Activated T-helper 9 cell treated with anti-CD3 and anti-CD28 coated beads, Interleukin-2, amount 50 U/mL, for 16 hours (primary cell): ENCODE results near the gene SEC16B.
"Not testable (repeated sequence)": the region's sequence is repeated elsewhere in the genome, so short reads cannot be mapped to it uniquely, and the experiment has no call there.

Experiments
- DNase-seq: peaks from one replicate; pipeline ENCODE4 v3.0.0-alpha.2; 2020; ENCODE audit warnings: low read depth

The SEC16B gene, protein sequence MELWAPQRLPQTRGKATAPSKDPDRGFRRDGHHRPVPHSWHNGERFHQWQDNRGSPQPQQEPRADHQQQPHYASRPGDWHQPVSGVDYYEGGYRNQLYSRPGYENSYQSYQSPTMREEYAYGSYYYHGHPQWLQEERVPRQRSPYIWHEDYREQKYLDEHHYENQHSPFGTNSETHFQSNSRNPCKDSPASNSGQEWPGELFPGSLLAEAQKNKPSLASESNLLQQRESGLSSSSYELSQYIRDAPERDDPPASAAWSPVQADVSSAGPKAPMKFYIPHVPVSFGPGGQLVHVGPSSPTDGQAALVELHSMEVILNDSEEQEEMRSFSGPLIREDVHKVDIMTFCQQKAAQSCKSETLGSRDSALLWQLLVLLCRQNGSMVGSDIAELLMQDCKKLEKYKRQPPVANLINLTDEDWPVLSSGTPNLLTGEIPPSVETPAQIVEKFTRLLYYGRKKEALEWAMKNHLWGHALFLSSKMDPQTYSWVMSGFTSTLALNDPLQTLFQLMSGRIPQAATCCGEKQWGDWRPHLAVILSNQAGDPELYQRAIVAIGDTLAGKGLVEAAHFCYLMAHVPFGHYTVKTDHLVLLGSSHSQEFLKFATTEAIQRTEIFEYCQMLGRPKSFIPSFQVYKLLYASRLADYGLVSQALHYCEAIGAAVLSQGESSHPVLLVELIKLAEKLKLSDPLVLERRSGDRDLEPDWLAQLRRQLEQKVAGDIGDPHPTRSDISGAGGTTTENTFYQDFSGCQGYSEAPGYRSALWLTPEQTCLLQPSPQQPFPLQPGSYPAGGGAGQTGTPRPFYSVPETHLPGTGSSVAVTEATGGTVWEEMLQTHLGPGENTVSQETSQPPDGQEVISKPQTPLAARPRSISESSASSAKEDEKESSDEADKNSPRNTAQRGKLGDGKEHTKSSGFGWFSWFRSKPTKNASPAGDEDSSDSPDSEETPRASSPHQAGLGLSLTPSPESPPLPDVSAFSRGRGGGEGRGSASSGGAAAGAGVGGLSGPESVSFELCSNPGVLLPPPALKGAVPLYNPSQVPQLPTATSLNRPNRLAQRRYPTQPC

GRCh38 chr1:177969825-177970371 lies at the start of gene SEC16B:
Gene SEC16B (minus strand): TSS chr1:177970058. CDS start chr1:177967981, 2,077 bp downstream.
- DNase-seq = no peak

DNA sequence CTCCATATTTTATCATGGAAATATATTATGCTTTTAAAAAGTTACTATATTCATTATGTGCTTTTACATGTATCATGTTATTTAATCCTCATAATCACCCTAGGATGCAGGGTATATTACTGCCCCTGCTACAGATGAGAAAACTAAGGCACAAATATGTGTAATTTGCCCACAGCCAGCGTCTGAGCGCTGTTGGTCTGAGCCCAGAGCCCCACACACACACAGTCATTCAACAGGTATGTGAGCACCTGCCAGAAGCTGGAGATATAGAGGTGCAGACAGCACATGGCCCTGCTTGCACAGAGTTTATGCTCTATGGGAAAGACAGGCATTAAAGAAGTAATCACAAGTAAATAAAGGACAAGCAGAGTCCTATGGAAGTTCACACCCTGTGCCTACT lies 49.8 kb upstream of the SEC16B start:
- no peak for DNase-seq

DNA sequence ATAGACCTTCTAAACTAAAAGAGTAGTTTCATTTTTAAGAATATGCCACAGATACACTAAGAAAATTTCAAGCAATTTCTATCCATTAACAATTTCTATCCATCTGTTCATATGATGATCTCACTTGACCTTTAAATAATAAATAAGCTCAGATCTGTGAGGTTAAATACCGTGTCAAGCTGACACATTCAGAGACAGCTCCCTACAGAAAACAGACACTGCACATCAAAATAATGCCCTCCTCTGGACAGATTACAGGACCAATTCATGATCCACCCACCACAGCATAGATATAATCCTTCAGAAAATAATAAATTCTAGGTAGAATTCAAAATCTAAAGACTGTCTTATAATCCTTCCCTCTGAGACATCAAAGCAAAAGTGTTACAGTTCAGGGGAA lies 49.4 kb upstream of the SEC16B start:
- no peak for DNase-seq

DNA sequence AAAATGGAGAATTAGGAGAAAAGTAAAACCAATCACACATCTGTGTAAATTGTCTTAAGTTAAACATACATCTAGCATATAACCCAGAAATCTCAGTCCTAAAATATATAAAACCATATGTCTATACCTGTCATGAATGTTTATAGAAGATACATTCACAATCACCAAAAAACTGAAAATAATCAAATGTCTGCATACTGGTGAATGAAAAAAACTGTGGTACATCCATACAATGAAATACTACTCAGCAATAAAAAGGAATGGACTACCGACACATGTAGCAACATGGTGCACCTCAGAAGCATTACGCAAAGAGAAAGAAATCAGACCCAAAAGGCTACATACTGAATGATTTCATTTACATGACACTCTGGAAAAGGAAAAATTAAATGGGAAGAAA lies 47.7 kb upstream of the SEC16B start:
- DNase-seq = no peak

DNA sequence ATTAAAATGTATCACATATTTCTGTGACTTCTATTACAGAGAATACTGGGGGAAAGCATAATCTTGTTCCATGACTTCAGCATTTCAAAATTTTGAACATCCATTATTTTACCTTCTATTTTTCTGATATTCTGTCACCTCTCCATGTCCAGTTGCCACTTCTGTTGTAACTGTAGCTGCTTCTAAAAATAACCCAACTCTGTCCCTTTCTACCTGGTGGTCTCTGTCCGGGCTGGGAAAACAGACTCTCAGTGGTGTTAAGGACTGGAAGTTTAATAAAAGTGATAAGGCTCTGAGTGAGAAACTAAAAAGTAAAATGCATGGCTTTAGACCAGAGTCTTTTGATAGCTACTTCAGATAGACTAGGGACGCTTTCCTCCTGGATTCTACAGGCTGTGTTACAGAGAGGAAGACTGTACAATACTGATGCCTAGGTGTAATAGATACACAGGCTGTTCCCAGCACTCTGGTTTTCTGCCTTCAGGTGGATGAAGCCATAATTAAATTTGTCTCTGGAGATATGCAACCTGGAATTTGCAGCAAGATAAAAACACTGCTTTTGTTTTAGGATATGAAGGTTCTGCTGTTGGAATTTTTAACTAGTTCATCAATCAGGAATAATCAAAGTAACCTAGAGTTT lies 42.1 kb upstream of the SEC16B start:
- DNase-seq = no peak

DNA sequence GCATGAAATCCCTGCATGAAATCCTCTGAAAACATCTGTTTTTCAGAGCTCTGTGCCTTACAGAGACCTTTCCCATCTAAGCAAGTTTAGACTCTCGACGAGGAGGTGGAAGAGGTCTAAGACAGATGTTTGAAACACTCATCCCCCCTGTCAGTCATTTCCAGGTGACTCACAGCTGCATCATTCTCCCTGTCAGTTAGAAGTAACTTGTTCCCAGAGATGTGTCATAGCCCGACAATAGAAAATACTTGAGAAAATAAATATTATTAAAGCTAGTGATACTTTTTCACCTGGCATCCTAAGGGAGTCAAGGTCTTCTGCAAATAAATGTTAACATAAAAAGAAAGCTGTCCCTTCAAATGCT lies 41.6 kb upstream of the SEC16B start:
- DNase-seq = no peak

- DNase-seq = no peak
These were observed 41.0 kb upstream of the SEC16B start for GRCh38 chr1:178010674-178011464.

GRCh38 chr1:178006043-178006442 lies 36.2 kb upstream of the SEC16B start:
- DNase-seq = no peak

GRCh38 chr1:178005450-178005849 lies 35.6 kb upstream of the SEC16B start:
- no peak for DNase-seq

- no peak for DNase-seq
These were observed 35.1 kb upstream of the SEC16B start for GRCh38 chr1:178004926-178005391.

DNA sequence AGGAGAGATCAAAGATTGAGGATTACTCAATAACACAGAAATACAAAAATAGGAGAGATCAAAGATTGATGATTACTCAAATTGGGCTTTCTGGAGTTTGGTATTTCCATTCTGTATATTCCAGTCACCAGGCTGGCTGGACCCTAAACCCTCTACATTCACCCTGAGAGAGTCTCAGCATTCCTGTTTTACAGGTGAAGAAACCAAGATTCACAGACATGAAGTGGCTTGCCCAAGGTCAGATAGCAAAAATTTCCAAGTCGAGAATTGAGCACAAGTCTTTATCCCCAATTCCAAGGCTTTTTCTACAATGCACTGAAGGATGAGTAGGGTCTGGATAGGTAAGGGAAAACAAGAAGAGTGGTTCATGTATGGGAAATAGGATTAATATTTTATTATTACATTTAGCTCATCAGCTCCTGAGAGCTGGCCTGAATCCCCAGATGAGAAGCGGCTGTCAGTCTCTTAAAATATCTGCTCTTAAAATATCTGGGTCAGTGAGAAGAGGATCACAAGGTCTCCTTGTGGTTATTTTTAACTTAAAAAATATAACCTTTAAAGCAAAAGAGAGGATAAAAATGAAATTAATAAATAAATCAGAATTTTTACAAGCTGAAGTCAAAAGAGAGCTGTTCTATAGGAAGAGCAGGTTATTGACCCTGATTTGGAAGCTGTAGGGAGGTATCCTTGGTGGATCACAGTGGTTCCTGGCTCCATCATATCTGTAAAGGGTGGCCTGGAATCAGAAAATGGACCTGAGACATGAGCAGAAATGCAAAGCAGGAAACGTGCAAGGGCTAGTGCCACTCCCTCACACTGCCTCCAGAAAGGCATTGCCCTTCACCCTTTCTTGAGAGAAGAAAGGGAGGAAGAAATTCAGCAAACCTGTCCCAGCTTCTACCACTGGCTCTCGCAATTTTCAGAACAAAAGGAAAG lies 29.1 kb upstream of the SEC16B start:
- DNase-seq = no peak

- no peak for DNase-seq
These were observed 27.1 kb upstream of the SEC16B start for GRCh38 chr1:177996957-177997356.

GRCh38 chr1:177995369-177995768 lies 25.5 kb upstream of the SEC16B start:
- DNase-seq = no peak

DNA sequence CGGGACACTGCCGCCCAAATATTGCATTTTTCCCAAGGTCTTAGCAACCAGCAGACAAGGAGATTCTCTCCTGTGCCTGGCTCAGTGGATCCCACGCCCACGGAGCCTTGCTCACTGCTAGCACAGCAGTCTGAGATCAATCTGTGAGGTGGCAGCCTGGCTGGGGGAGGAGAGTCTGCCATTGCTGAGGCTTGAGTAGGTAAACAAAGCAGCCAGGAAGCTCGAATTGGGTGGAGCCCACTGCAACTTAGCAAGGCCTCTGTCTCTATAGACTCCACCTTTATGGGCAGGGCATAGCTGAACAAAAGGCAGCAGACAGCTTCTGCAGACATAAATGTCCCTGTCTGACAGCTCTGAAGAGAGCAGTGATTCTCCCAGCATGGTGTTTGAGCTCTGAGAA lies 16.4 kb upstream of the SEC16B start:
- DNase-seq = not testable (repeated sequence)

DNA sequence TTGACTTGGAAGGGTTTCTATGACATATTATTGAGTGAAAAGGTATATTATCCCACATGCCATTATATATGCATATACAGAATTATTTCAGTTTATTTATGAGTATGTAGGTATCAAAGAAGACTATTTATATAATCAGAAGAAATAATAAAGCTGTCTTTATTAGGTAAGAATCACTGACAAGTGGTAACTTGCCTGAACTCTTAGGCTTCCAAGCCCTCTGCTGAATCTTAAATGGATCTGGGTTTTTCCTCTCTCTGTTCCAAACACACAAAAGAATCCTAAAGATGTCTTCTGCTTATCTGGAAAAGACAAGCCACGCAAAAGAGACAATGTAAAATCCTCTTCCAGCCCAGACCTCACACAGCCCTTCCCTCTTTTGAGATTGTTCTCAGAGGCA lies 14.9 kb upstream of the SEC16B start:
- no peak for DNase-seq

GRCh38 chr1:177984136-177984525 lies 14.3 kb upstream of the SEC16B start:
- DNase-seq = no peak

GRCh38 chr1:177983482-177984135 lies 13.8 kb upstream of the SEC16B start:
- DNase-seq = no peak

DNA sequence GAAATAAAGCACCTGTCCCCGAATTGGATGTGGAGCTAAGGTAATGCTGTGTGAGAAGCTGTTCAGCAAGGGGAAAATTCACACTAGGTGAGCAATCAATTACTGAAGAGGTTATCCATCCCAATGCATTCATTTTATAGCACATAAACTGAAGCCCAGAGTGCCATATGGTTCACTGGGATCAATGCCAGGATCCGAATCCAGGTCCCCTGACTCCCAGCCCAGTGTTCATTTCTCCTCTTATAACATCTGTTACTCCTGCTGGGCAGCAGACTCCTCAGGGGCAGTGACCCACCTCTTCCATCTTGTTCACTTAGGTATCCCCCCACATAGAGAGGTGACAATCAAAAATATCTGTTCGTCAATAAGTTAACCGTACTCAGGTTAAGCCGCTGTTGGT lies 13.2 kb upstream of the SEC16B start:
- no peak for DNase-seq

DNA sequence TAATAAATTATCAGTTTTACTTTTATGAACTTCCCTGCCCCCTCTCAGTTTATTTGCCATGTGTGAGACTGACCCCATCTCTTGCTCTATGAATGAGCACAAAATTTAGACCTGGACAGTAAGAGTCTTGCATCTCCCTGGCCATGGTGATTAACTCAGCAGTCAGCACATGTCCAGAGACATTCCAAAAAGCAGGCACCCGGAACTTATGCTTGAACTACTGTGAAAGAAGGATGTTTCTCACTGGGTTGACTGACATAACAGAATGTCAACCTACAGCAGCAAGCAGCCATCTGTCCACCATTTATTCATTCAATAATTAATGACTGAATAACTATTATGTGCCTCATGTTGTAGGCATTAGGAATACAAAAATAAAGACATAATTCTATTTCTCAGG lies 11.3 kb upstream of the SEC16B start:
- no peak for DNase-seq

GRCh38 chr1:177979272-177979671 lies 9.4 kb upstream of the SEC16B start:
- DNase-seq = no peak
